Measurements from ENCODE around the gene ANO10. TPM values are rescaled to one million over a fixed set of nuclear protein-coding genes. Genes with fewer than 3 reads are reported as not detected.
A peak's percentile ranks its signal among the peaks of the same experiment; 100 is the strongest.

The ANO10 gene
- total RNA-seq, 1 experiment from 2014 or later = 29.8 TPM

DNA sequence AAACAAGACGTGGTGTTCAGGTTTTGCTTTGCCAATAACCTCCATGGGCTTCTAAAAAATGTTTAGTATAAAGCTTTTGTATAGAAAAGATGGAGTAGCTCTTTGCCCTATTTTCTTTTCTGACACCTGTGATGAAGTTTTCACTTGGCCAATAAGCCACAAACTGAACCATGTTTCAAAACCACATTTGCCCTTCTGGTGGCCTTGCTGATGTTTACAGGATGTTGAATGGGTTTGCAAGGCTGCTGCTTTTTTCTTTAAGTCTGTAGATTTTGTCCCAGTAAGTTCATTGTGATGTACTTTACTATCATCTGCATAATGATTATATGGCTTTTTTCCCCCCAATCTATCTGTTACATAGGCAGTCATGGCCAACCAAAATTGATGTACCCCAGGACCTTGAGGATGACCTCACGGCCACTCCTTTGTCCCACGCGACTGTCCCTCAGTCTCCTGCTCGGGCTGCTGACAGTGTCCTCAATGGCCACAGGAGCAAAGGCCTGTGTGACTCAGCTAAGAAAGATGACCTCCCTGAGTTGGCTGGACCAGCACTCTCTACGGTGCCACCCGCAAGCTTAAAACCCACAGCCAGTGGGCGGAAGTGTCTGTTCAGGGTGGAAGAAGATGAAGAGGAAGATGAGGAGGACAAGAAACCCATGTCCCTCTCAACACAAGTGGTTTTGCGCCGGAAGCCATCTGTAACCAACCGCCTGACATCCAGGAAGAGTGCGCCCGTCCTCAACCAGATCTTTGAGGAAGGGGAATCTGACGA lies 274.6 kb downstream of the ANO10 start:
- no peak for DNase-seq (ENCODE audit: low read depth)

DNA sequence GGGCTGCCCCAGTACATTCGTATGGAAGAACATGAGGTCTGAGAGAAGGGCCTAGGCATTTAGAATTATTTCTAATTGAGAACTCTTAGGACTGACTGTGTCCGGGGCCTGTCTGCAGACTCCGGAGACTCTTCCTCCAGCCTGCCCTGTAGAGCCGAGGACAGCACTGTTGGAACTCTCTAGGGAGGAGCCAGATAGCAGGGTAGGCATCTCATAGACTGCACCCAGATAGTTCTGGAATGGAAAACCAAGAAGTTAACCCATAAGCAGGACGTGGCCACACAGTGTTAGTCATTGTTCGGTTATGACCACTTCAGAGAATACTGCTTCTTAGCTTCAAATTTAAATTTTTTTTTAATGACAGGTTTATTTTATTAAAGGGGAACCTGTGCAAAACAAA lies 275.9 kb downstream of the ANO10 start:
- peak; percentile 9 for DNase-seq (ENCODE audit: low read depth)

GRCh38 chr3:43345246-43345645 lies 276.6 kb downstream of the ANO10 start:
- DNase-seq (ENCODE audit: low read depth) = no peak

DNA sequence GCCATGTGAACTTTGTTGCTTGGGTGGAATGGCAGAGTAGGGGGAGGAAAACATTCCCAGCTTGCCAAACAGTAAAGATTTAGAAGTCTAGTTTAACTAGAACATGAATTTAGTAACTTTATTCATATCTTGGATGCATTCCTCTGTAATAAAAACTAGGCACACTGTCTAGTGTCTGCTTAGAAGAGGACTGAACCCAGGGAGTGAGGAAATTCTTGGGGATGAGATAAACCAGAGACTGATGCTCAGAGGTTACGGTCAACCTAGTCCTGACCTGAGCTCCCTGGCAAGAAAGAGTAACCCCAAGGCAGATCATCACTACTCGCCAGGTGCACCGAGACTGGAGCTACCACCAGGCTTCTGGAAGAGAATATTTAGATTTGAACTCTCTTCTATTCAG lies 277.3 kb downstream of the ANO10 start:
- DNase-seq (ENCODE audit: low read depth) = no peak

DNA sequence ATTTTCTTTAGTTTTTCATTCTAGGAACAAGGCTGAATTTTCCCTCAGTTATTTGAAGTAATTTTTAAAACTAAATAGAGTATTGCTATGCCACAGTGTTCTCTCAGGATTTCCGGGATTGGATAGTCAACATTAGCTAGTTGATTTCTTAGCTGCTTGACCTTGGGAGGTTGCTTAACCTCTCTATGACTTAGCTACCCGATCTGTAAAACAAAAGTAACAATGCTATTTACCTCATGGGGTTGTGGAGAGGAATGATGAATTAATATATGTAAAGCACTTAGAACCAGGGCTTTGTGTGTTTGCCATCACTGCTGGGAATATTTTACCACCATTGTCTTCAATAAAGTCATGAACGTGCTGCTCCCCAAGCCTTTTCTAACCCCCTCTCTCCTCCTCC lies 278.0 kb downstream of the ANO10 start:
- DNase-seq (ENCODE audit: low read depth) = no peak

DNA sequence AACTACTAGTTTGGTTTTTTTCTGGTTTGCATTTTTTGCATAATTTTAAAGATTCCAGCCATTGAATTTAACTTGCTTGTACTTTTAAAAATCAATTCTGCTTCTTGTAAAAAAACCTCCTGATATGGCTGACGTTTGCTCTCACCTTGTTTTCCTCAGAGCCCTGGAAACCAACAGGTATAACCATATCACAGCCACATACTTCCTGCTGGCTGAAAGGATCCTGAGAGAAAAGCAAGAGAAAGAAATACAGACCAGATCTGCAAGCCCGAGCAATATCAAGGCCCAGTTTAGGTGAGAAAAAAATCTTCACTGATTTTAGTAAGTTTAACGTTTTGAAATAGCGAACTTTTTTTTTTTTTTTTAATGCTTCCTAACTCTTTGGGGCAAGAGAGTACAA lies 278.6 kb downstream of the ANO10 start:
- DNase-seq (ENCODE audit: low read depth) = no peak

GRCh38 chr3:43341788-43342187 lies 280.0 kb downstream of the ANO10 start:
- no peak for DNase-seq (ENCODE audit: low read depth)

DNA sequence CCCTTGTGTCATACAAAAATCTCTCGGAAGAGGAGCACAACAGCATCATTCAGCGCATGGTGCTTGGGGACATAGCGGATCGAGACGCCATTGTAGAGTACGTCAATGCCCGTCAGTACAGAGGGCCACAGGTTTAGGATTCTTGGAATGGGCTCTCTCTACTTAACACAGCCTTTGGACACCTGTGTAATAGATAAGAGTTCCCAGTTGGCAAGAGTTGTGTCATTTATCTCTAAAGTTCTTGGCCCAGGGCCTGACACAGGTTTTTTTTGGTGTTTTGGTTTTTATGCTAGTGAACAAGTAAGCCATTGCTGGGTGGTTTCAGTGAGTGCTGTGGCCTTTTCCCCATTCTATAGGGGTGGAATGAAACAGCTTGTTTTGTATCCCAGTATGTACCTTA lies 281.4 kb downstream of the ANO10 start:
- DNase-seq (ENCODE audit: low read depth) = no peak

- DNase-seq (ENCODE audit: low read depth) = no peak
Observed at GRCh38 chr3:43338295-43338694, 283.5 kb downstream of the ANO10 start.

GRCh38 chr3:43335799-43336198 lies 286.0 kb downstream of the ANO10 start:
- no peak for DNase-seq (ENCODE audit: low read depth)

- no peak for DNase-seq (ENCODE audit: low read depth)
Observed at GRCh38 chr3:43334976-43335375, 286.8 kb downstream of the ANO10 start.

DNA sequence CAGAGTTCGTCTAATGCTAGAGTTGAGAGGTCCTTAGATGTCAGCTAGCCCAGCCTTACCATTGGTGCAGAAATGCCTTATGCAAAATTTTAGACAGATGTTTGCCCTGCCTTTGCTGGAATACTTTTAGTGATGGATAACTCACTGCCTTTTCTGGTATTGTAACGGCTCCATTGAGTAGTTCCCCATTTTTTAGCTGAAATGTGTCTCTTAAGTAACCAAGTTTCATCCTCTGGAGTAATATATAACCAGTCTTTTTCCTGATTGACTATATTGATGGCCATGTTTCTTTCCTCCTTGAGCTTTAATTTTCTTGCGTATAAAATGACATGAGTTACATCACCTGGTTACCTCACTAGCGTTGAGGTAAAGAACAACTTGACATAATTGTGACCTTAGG lies 290.4 kb downstream of the ANO10 start:
- DNase-seq (ENCODE audit: low read depth) = no peak

DNA sequence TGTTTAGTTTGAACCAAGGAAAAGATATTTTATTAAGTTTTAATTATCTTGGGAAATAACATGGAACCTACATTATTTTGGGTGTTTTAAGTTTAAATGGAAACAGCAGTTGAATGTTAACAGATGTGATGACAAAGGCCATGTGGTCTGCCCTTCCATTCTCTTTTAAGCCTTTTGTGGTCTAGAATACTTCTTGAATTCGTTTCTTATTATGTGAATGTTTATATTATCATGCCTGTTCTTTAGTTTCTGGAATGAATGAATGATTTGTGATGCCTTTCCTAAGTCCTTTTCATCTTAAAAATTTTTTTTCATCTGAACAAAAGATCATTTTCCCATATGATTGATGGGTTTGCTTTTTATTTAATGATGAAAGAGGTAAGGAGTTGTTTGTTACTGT lies 290.8 kb downstream of the ANO10 start:
- DNase-seq (ENCODE audit: low read depth) = peak; percentile 7

DNA sequence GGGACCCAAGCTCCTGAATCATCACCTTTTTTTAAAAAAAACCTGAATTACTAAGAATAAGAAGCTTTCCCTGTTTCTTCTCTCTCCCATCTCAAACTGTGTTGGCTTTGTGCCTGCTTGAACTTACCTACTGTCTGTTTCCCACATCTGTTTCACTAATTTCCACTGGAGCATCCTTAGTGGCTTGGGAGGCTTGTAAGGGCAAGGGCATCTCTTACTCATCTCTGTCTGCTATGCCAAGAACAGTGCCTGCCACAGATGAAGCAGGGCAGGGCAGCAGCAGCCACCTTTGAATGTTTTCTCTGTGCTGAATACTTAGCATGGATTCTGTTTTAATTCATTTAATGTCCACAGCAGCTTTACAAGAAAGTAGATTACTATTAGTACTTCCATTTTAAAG lies 293.2 kb downstream of the ANO10 start:
- peak; percentile 22 for DNase-seq (ENCODE audit: low read depth)

DNA sequence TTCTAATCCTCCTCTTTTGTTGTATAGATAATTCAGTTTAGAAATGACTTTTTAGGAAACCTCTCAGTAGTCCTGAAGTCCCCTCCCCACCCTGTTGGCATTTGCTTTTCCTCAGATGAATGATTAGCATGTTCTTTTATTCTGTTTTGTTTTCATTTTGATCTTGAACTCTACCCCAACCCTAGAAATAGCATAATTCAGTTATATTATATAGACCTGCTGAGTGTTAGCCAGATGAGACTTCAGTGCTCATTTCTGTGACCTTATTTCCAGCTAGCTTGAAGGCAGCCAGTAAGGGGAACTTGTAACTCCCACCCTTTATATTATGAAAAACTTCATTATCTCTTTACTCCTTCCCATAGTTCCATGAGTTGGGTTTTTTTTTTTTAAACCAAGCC lies 294.2 kb downstream of the ANO10 start:
- no peak for DNase-seq (ENCODE audit: low read depth)

- DNase-seq (ENCODE audit: low read depth) = no peak
Observed at GRCh38 chr3:43326891-43327581, 294.8 kb downstream of the ANO10 start.

- DNase-seq (ENCODE audit: low read depth) = no peak
Observed at GRCh38 chr3:43323541-43323940, 298.3 kb downstream of the ANO10 start.

GRCh38 chr3:43320288-43320687 lies 301.5 kb downstream of the ANO10 start:
- no peak for DNase-seq (ENCODE audit: low read depth)

DNA sequence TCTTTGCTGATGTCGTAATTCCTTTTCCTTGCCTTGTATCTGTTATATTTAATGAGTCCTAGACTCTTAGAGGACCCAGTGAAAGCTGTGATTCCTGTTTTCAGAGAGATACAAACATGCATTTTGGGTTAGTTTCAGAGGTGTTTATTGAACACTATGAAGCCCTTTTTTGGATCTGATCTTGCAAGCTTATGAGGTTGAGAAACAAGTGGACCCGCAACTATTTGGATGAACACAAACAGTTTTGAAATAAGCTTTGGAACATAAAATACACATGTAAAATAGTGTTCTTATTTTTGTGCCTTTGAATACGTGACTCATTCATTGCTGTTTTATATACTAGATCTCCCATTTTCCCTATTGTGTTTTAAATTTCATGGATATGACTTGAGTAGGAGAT lies 302.0 kb downstream of the ANO10 start:
- DNase-seq (ENCODE audit: low read depth) = no peak

GRCh38 chr3:43319376-43319775 lies 302.4 kb downstream of the ANO10 start:
- no peak for DNase-seq (ENCODE audit: low read depth)

DNA sequence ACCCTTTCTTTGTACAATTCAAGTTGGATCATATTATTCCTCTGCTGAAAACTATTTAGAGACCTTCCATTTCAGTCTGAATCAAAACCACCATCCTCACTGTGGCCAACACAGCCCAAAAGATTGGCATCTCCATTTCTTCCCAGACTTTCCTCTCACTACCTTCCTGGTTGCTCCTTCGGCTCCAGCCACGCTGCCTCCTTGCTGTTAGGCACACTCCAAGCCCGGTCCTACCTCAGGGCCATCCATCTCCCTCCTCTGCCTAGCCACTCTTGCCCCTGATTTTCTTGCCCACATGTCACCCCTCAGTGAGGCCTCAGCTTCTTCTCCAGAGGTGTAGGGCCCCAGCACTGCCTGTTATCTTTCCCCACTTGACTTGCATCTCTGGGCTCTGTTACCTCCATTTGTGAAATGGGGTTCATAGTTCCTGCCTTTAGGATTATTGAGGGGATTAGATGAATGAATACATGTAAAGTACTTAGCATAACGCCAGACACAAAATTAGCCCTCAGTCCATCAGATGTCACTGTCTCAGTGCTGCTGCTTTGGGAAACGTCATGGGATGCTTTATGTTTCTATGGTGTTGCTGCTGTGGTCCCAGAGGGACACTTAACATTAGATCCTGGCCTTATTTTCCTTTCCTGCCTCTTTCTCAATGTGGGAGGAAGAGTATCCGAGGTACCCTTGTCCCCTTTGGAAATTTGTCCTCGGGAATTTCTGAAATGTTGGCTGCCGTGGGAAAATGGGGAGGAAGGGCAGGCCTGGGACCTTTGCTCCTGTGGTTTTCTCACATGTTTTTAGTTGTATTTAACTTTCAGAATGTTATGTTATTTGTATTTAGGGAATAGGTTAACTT lies 304.1 kb downstream of the ANO10 start:
- DNase-seq (ENCODE audit: low read depth) = no peak

- no peak for DNase-seq (ENCODE audit: low read depth)
Observed at GRCh38 chr3:43316783-43317460, 304.9 kb downstream of the ANO10 start.
